CD4-positive, alpha-beta memory T cell (primary cell): Measurements from ENCODE around the gene ZNG1E. TPM values are rescaled to one million over a fixed set of nuclear protein-coding genes. Genes with fewer than 3 reads are reported as not detected.
"Not testable (repeated sequence)": the region's sequence is repeated elsewhere in the genome, so short reads cannot be mapped to it uniquely, and the experiment has no call there.

Source experiments
- CTCF ChIA-PET: fragments of 350-600 bp; sonication (Branson Sonifier 250); formaldehyde crosslinking; loops from one replicate; lab custom pipeline; 2021; ENCODE audit warnings: inconsistent platforms; ENCODE audit not compliant: partially characterized antibody; lab: Charles Lee
- POLR2A ChIA-PET: fragments of 350-600 bp; sonication (Branson Sonifier 250); formaldehyde crosslinking; loops from one replicate; lab custom pipeline; 2021; ENCODE audit not compliant: partially characterized antibody; lab: Charles Lee
- DNase-seq, 5 donors: peaks; one replicate each; pipeline versions ENCODE4 v3.0.0 to v3.0.0-alpha.2; 2020 to 2022; ENCODE audit warnings: mixed read lengths in 1 of 5
- H3K27ac ChIP-seq: one replicate; pipeline ENCODE4 v1.7.0; 2013; ENCODE audit warnings: low read depth, low read length
- H3K27me3 ChIP-seq: 2 replicates; pipeline ENCODE4 v1.7.0; 2013; ENCODE audit warnings: mild to moderate bottlenecking, low read length, moderate library complexity; ENCODE audit not compliant: insufficient read depth
- H3K36me3 ChIP-seq: 2 replicates; pipeline ENCODE4 v1.7.0; 2013; ENCODE audit warnings: mild to moderate bottlenecking, low read length, moderate library complexity; ENCODE audit not compliant: insufficient read depth
- H3K4me1 ChIP-seq: 2 replicates; pipeline ENCODE4 v1.7.0; 2013; ENCODE audit warnings: mild to moderate bottlenecking, low read length, moderate library complexity; ENCODE audit not compliant: insufficient read depth
- H3K4me3 ChIP-seq, 2 donors: one replicate each; pipeline ENCODE4 v1.7.0; 2013; ENCODE audit warnings: low read length in 2 of 2, mild to moderate bottlenecking in 1 of 2
- H3K9me3 ChIP-seq, 2 donors: one replicate each; pipeline ENCODE4 v1.7.0; 2013; ENCODE audit warnings: low read length in 2 of 2, control low read depth in 1 of 2; ENCODE audit not compliant: control insufficient read depth in 1 of 2
- H3K27ac Mint-ChIP-seq, 7 donors: one replicate each; pipeline ENCODE4 v1.8.0; 2020 to 2021; ENCODE audit warnings: mixed read lengths in 7 of 7, mild to moderate bottlenecking in 6 of 7, inconsistent platforms in 3 of 7, moderate library complexity in 3 of 7
- H3K27me3 Mint-ChIP-seq, 2 donors: one replicate each; pipeline ENCODE4 v1.8.0; 2020 to 2021; ENCODE audit warnings: mixed read lengths in 2 of 2
- H3K36me3 Mint-ChIP-seq, 2 donors: one replicate each; pipeline ENCODE4 v1.8.0; 2020 to 2021; ENCODE audit warnings: mixed read lengths in 2 of 2, inconsistent platforms in 1 of 2, mild to moderate bottlenecking in 1 of 2
- H3K4me1 Mint-ChIP-seq, 4 donors: one replicate each; pipeline ENCODE4 v1.8.0; 2020 to 2021; ENCODE audit warnings: mixed read lengths in 4 of 4, mild to moderate bottlenecking in 1 of 4
- H3K4me3 Mint-ChIP-seq, 8 donors: one replicate each; pipeline ENCODE4 v1.8.0; 2020 to 2021; ENCODE audit warnings: mixed read lengths in 8 of 8, mild to moderate bottlenecking in 7 of 8, moderate library complexity in 6 of 8, inconsistent platforms in 3 of 8
- H3K9me3 Mint-ChIP-seq, 8 donors: one replicate each; pipeline ENCODE4 v1.8.0; 2020 to 2021; ENCODE audit warnings: mixed read lengths in 8 of 8, mild to moderate bottlenecking in 5 of 8, inconsistent platforms in 3 of 8, moderate library complexity in 1 of 8
- intact Hi-C: fragments of 100-400 bp; cut with micrococcal nuclease; formaldehyde crosslinking; loops from one replicate; pipeline ENCODE4 v1.15.1; 2023
- polyA plus RNA-seq, 2 donors: library from polyadenylated mRNA; unstranded; fragments of 300-500 nt; fragmentation: Illumina TruSeq; gene quantifications; one replicate each; pipeline ENCODE4 v1.2.3, GENCODE V29; 2021
- total RNA-seq, 2 experiments: library from RNA; stranded (reverse); gene quantifications; one replicate each; pipeline ENCODE4 v1.2.3, GENCODE V29; 2021

The ZNG1E gene
- total RNA-seq (10 to 100 TPM; 53.3 to 56.0 TPM), polyA plus RNA-seq (10 to 100 TPM; 11.9 to 22.5 TPM)

DNA sequence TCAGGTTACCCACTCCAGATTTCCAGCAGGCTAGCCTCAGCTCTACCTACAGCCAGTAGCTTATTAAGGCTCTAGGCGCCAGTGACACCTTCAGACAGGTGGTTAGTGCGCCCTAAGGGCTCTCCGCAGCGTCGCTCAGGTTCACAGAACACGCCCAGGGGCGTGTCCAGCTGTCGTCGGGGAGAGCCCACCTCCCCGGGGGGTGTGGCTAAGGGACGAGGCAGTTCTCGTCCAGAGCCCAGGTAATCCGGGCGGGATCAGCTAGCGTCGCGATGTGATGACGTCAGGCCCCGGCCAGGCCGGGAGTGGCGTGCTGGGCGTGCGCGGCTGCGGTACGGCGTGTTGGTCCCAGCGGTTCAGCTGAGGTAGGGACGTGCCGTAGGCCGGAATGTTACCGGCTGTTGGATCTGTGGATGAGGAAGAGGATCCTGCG, at the start of gene ZNG1E:
Gene ZNG1E (plus strand): TSS at position 340 of the 433 bp plus-strand sequence. CDS start 49 bp downstream, at position 389.
- H3K27me3 Mint-ChIP-seq, H3K4me1 Mint-ChIP-seq, H3K9me3 Mint-ChIP-seq, intact Hi-C loops, H3K4me3 ChIP-seq, CTCF ChIA-PET, H3K36me3 ChIP-seq, H3K4me1 ChIP-seq, H3K27me3 ChIP-seq, H3K9me3 ChIP-seq, POLR2A ChIA-PET, H3K36me3 Mint-ChIP-seq: not testable (repeated sequence)
- H3K27ac ChIP-seq: peak within 1 kb of the TSS; percentile 41
- peak; percentile 71 to 81 (median 80) for DNase-seq
- Mint-ChIP-seq H3K4me3 (peak within 1 kb of the TSS; percentile 67 to 84 (median 72)), H3K27ac (peak within 1 kb of the TSS in 6 of 7 donors; percentile 82 to 93 (median 88))

- CTCF ChIA-PET, H3K4me1 ChIP-seq, DNase-seq, H3K9me3 ChIP-seq, H3K4me1 Mint-ChIP-seq, H3K36me3 Mint-ChIP-seq, H3K27ac ChIP-seq, H3K27me3 Mint-ChIP-seq, H3K4me3 ChIP-seq, H3K27me3 ChIP-seq, H3K4me3 Mint-ChIP-seq, POLR2A ChIA-PET, intact Hi-C loops, H3K9me3 Mint-ChIP-seq, H3K36me3 ChIP-seq, H3K27ac Mint-ChIP-seq: not testable (repeated sequence)
These were observed 2.1 kb upstream of the ZNG1E start for GRCh38 chr9:65673579-65673978.

DNA sequence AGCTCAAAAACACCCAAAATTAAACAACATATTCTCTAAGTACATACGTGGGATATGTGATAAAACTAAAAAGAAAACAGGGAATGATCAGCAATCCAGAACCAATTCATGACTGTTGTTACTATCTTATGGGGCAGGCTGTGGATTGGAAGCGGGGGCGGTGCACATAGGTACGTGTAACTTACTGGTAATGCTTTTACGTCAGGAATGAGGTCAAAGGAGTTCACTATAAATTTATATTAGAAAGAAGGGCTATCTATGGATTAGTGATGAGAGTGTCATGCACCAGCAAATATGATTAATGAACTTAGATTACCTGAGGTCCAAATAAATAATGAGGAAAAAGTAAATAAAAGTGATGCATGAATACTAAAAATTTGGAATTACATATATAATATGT, 710 bp upstream of the ZNG1E start:
- POLR2A ChIA-PET, H3K36me3 Mint-ChIP-seq, H3K27ac ChIP-seq, H3K4me3 ChIP-seq, H3K4me1 ChIP-seq, H3K36me3 ChIP-seq, H3K9me3 ChIP-seq, H3K9me3 Mint-ChIP-seq, H3K4me1 Mint-ChIP-seq, intact Hi-C loops, CTCF ChIA-PET, H3K27me3 Mint-ChIP-seq, H3K27me3 ChIP-seq: not testable (repeated sequence)
- Mint-ChIP-seq H3K4me3 (peak overlapping the region; percentile 15 to 79 (median 46)), H3K27ac (peak overlapping the region in 6 of 7 donors; percentile 1 to 89 (median 74))
- DNase-seq: peak in 1 of 5 donors; percentile 21

- H3K4me3 Mint-ChIP-seq: peak overlapping the region; percentile 67 to 84 (median 72)
- H3K27me3 ChIP-seq, H3K36me3 Mint-ChIP-seq, H3K9me3 Mint-ChIP-seq, POLR2A ChIA-PET, CTCF ChIA-PET, H3K4me1 Mint-ChIP-seq, H3K4me3 ChIP-seq, intact Hi-C loops, H3K27me3 Mint-ChIP-seq, H3K9me3 ChIP-seq, H3K36me3 ChIP-seq, H3K4me1 ChIP-seq, H3K27ac ChIP-seq: not testable (repeated sequence)
- peak; percentile 30 to 62 (median 36) for DNase-seq
- peak overlapping the region in 6 of 7 donors; percentile 74 to 93 (median 88) for H3K27ac Mint-ChIP-seq
These were observed 661 bp downstream of the ZNG1E start for GRCh38 chr9:65676389-65676788.

GRCh38 chr9:65678533-65678932, 2.8 kb downstream of the ZNG1E start:
- H3K27ac Mint-ChIP-seq, H3K27me3 ChIP-seq, H3K9me3 Mint-ChIP-seq, H3K4me3 ChIP-seq, H3K36me3 Mint-ChIP-seq, H3K27me3 Mint-ChIP-seq, CTCF ChIA-PET, POLR2A ChIA-PET, H3K4me3 Mint-ChIP-seq, intact Hi-C loops, H3K4me1 ChIP-seq, H3K9me3 ChIP-seq, H3K27ac ChIP-seq, H3K36me3 ChIP-seq, H3K4me1 Mint-ChIP-seq: not testable (repeated sequence)
- peak in 4 of 5 donors; percentile 23 to 32 (median 26) for DNase-seq

DNA sequence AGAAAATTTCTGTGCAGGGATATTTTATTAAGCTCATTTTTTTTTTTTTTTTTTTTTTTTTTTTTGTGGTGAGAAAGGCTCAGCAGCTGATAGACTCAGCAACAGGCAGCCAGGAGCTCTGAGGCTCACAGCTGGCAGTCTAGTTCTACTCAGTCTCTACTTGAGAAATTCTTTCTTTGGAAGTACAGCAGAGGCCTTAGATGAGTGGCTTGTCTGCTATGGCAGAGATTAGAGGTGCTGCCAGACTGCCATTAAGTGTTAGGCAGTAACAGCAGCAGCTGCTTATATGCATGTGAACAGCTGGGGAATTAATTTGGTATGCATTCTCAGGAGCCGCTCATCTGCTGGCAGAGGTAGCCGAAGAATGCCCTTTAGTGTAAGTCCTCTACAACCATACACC, 27.8 kb downstream of the ZNG1E start:
- H3K27ac Mint-ChIP-seq, H3K4me1 ChIP-seq, H3K27me3 Mint-ChIP-seq, H3K4me3 ChIP-seq, POLR2A ChIA-PET, H3K9me3 ChIP-seq, H3K27ac ChIP-seq, H3K4me1 Mint-ChIP-seq, intact Hi-C loops, H3K4me3 Mint-ChIP-seq, DNase-seq, H3K36me3 ChIP-seq, H3K27me3 ChIP-seq, H3K36me3 Mint-ChIP-seq, CTCF ChIA-PET, H3K9me3 Mint-ChIP-seq: not testable (repeated sequence)

GRCh38 chr9:65714445-65714844, 38.7 kb downstream of the ZNG1E start:
- H3K4me1 ChIP-seq, CTCF ChIA-PET, H3K4me3 ChIP-seq, H3K27ac Mint-ChIP-seq, H3K27me3 ChIP-seq, intact Hi-C loops, POLR2A ChIA-PET, H3K4me1 Mint-ChIP-seq, H3K4me3 Mint-ChIP-seq, H3K27me3 Mint-ChIP-seq, H3K27ac ChIP-seq, H3K9me3 Mint-ChIP-seq, DNase-seq, H3K9me3 ChIP-seq, H3K36me3 ChIP-seq, H3K36me3 Mint-ChIP-seq: not testable (repeated sequence)

DNA sequence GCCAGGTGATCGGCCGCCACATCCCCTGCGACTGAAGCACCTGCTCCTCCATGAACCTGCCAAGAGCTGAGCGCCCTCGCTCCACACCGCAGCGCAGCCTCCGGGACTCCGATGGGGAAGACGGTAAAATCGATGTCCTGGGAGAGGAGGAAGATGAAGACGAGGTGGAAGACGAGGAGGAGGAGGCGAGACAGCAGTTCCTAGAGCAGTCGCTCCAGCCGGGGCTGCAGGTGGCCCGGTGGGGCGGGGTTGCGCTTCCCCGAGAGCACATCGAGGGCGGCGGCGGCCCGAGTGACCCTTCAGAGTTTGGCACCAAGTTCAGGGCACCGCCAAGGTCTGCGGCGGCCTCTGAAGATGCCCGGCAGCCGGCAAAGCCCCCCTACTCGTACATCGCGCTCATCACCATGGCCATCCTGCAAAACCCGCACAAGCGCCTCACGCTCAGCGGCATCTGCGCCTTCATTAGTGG, 61.4 kb downstream of the ZNG1E start, which contains the start of gene FOXD4L4:
Gene FOXD4L4 (plus strand): TSS at position 51 of the 469 bp plus-strand sequence. CDS start 0 bp downstream, at position 51.
- H3K36me3 Mint-ChIP-seq, H3K27ac ChIP-seq, H3K27ac Mint-ChIP-seq, intact Hi-C loops, POLR2A ChIA-PET, H3K27me3 Mint-ChIP-seq, H3K36me3 ChIP-seq, H3K4me1 Mint-ChIP-seq, H3K9me3 Mint-ChIP-seq, DNase-seq, H3K4me1 ChIP-seq, H3K27me3 ChIP-seq, CTCF ChIA-PET, H3K4me3 ChIP-seq, H3K9me3 ChIP-seq: not testable (repeated sequence)
- H3K4me3 Mint-ChIP-seq: peak within 1 kb of the TSS in 2 of 8 donors; percentile 35 to 44
